H9 (cell line): ENCODE data around the gene SPESP1. TPM values are rescaled to one million over a fixed set of nuclear protein-coding genes. Genes with fewer than 3 reads are reported as not detected.

Source experiments
- DNase-seq: peaks from one replicate; pipeline ENCODE4 v3.0.0-alpha.2; 2017
- H2AFZ ChIP-seq: one replicate; pipeline ENCODE4 v1.6.1; 2013; ENCODE audit warnings: mild to moderate bottlenecking, low read length, control low read depth, moderate library complexity
- H2AK5ac ChIP-seq: 2 replicates; pipeline ENCODE4 v1.6.1; 2013; ENCODE audit warnings: low read length, control low read depth, mixed read lengths; ENCODE audit not compliant: insufficient read length
- H2BK120ac ChIP-seq: one replicate; pipeline ENCODE4 v1.6.1; 2013; ENCODE audit warnings: low read depth, mild to moderate bottlenecking, low read length, control low read depth, inconsistent platforms; ENCODE audit not compliant: poor library complexity, severe bottlenecking
- H2BK12ac ChIP-seq: 2 replicates; pipeline ENCODE4 v1.6.1; 2013; ENCODE audit warnings: low read length, control low read depth, mixed read lengths, low read depth; ENCODE audit not compliant: insufficient read length
- H2BK15ac ChIP-seq: 2 replicates; pipeline ENCODE4 v1.6.1; 2013; ENCODE audit warnings: low read depth, low read length, control low read depth
- H2BK20ac ChIP-seq: one replicate; pipeline ENCODE4 v1.6.1; 2013; ENCODE audit warnings: low read depth, mild to moderate bottlenecking, low read length, control low read depth, inconsistent platforms; ENCODE audit not compliant: poor library complexity, severe bottlenecking
- H2BK5ac ChIP-seq: 2 replicates; pipeline ENCODE4 v1.6.1; 2013; ENCODE audit warnings: low read length, control low read depth, mixed read lengths; ENCODE audit not compliant: insufficient read length
- H3K14ac ChIP-seq: 2 replicates; pipeline ENCODE4 v1.6.1; 2013; ENCODE audit warnings: low read length, control low read depth; ENCODE audit not compliant: insufficient read depth
- H3K18ac ChIP-seq: 2 replicates; pipeline ENCODE4 v1.6.1; 2013; ENCODE audit warnings: low read depth, mild to moderate bottlenecking, mixed read lengths, low read length, control low read depth; ENCODE audit not compliant: insufficient read length
- H3K23ac ChIP-seq: 2 replicates; pipeline ENCODE4 v1.6.1; 2013; ENCODE audit warnings: low read length, control low read depth, mixed read lengths, low read depth; ENCODE audit not compliant: insufficient read length
- H3K23me2 ChIP-seq: 2 replicates; pipeline ENCODE4 v1.6.1; 2013; ENCODE audit warnings: low read depth, mild to moderate bottlenecking, mixed read lengths, low read length, control low read depth; ENCODE audit not compliant: insufficient read length, poor library complexity, severe bottlenecking
- H3K27ac ChIP-seq: 2 replicates; pipeline ENCODE4 v1.5.1; 2013; ENCODE audit warnings: low read length, control low read depth, mixed read lengths, low read depth; ENCODE audit not compliant: insufficient read length
- H3K27me3 ChIP-seq: 2 replicates; pipeline ENCODE4 v1.6.1; 2013; ENCODE audit warnings: low read length, control low read depth, inconsistent platforms; ENCODE audit not compliant: insufficient read depth
- H3K4ac ChIP-seq: 2 replicates; pipeline ENCODE4 v1.6.1; 2013; ENCODE audit warnings: low read depth, mild to moderate bottlenecking, control low read depth, inconsistent platforms, low read length, moderate library complexity
- H3K4me1 ChIP-seq: 2 replicates; pipeline ENCODE4 v1.6.1; 2013; ENCODE audit warnings: low read length, control low read depth, inconsistent platforms; ENCODE audit not compliant: insufficient read depth
- H3K4me2 ChIP-seq: 2 replicates; pipeline ENCODE4 v1.6.1; 2013; ENCODE audit warnings: low read length, control low read depth, mixed read lengths; ENCODE audit not compliant: insufficient read length, insufficient read depth
- H3K56ac ChIP-seq: 2 replicates; pipeline ENCODE4 v1.6.1; 2013; ENCODE audit warnings: low read depth, mild to moderate bottlenecking, mixed read lengths, low read length, control low read depth; ENCODE audit not compliant: insufficient read length
- H3K79me1 ChIP-seq: 2 replicates; pipeline ENCODE4 v1.6.1; 2013; ENCODE audit warnings: low read depth, mild to moderate bottlenecking, moderate library complexity, low read length, control low read depth, inconsistent platforms; ENCODE audit not compliant: insufficient read depth, poor library complexity, severe bottlenecking
- H3K79me2 ChIP-seq: 2 replicates; pipeline ENCODE4 v1.6.1; 2013; ENCODE audit warnings: low read length, control low read depth, inconsistent platforms; ENCODE audit not compliant: insufficient read depth
- H3K9ac ChIP-seq: 2 replicates; pipeline ENCODE4 v1.6.1; 2013; ENCODE audit warnings: low read length, control low read depth, mixed read lengths; ENCODE audit not compliant: insufficient read length; ENCODE audit errors: extremely low read depth
- H3K9me3 ChIP-seq: one replicate; pipeline ENCODE4 v1.6.1; 2013; ENCODE audit warnings: low read depth, low read length, inconsistent platforms; ENCODE audit not compliant: control insufficient read depth
- H3T11ph ChIP-seq: one replicate; pipeline ENCODE4 v1.6.1; 2013; ENCODE audit warnings: mild to moderate bottlenecking, low read length, control low read depth, inconsistent platforms
- H4K20me1 ChIP-seq: one replicate; pipeline ENCODE4 v1.6.1; 2013; ENCODE audit not compliant: control insufficient read depth, insufficient read length, insufficient read depth
- H4K5ac ChIP-seq: 2 replicates; pipeline ENCODE4 v1.6.1; 2013; ENCODE audit warnings: low read depth, mild to moderate bottlenecking, mixed read lengths, low read length, control low read depth; ENCODE audit not compliant: insufficient read length
- H4K8ac ChIP-seq: replicated peaks from 2 replicates; pipeline ENCODE4 v1.6.1; 2013; ENCODE audit warnings: low read length, control low read depth, mixed read lengths, low read depth; ENCODE audit not compliant: insufficient read length
- H4K91ac ChIP-seq: 2 replicates; pipeline ENCODE4 v1.6.1; 2013; ENCODE audit warnings: low read depth, mild to moderate bottlenecking, moderate library complexity, mixed read lengths, low read length, control low read depth; ENCODE audit not compliant: insufficient read length
- H3K27ac Mint-ChIP-seq, 3 experiments: 2 replicates in 2 of 3; 3 replicates in 1 of 3; pipeline ENCODE4 v1.8.0; 2020 to 2021; ENCODE audit warnings: mixed read lengths in 3 of 3, mild to moderate bottlenecking in 1 of 3, moderate library complexity in 1 of 3
- H3K27me3 Mint-ChIP-seq: 2 replicates; pipeline ENCODE4 v1.8.0; 2021; ENCODE audit warnings: low read depth, mild to moderate bottlenecking, moderate library complexity, mixed read lengths
- H3K36me3 Mint-ChIP-seq, 3 experiments: 2 replicates in 2 of 3; 3 replicates in 1 of 3; pipeline ENCODE4 v1.8.0; 2020 to 2021; ENCODE audit warnings: low read depth in 3 of 3, mixed read lengths in 3 of 3; ENCODE audit not compliant: insufficient read depth in 1 of 3
- H3K4me1 Mint-ChIP-seq, 2 experiments: 2 replicates each; pipeline ENCODE4 v1.8.0; 2020; ENCODE audit warnings: mixed read lengths in 2 of 2
- H3K4me3 Mint-ChIP-seq, 2 experiments: 2 replicates in 1 of 2; 3 replicates in 1 of 2; pipeline ENCODE4 v1.8.0; 2020 to 2021; ENCODE audit warnings: mild to moderate bottlenecking in 2 of 2, mixed read lengths in 2 of 2, moderate library complexity in 1 of 2
- H3K9me3 Mint-ChIP-seq, 2 experiments: 2 replicates in 1 of 2; 3 replicates in 1 of 2; pipeline ENCODE4 v1.8.0; 2020; ENCODE audit warnings: mild to moderate bottlenecking in 2 of 2, mixed read lengths in 2 of 2, moderate library complexity in 1 of 2
- WGBS: extraction: QIAGEN DNeasy Blood & Tissue Kit; methylation state at CpG from one replicate; pipeline ENCODE4 v1.1.7; 2013; ENCODE audit warnings: missing lambda C conversion rate, low lambda C conversion rate, mixed read lengths; ENCODE audit not compliant: insufficient read length; ENCODE audit errors: extremely low coverage; 5-methylcytosine and 5-hydroxymethylcytosine counted together
- total RNA-seq: library from RNA; stranded (reverse); gene quantifications from 2 replicates; pipeline ENCODE4 v1.2.1, GENCODE V29; 2021
- TF ChIP-seq, protein P1 (sequence below): fragments of 200-600 bp; sonication (generic); conservative IDR thresholded peaks from 3 replicates; pipeline ENCODE4 v1.8.0; 2021; ENCODE audit warnings: antibody characterized with exemption, mild to moderate bottlenecking

The SPESP1 gene
- total RNA-seq, 1 experiment from 2014 or later, result not detected

GRCh38 chr15:68887819-68888218 lies 42.5 kb upstream of the SPESP1 start:
- no peak overlapping the region for H3K56ac ChIP-seq
- no peak overlapping the region for H2AFZ ChIP-seq
- TF ChIP-seq, protein P1, sequence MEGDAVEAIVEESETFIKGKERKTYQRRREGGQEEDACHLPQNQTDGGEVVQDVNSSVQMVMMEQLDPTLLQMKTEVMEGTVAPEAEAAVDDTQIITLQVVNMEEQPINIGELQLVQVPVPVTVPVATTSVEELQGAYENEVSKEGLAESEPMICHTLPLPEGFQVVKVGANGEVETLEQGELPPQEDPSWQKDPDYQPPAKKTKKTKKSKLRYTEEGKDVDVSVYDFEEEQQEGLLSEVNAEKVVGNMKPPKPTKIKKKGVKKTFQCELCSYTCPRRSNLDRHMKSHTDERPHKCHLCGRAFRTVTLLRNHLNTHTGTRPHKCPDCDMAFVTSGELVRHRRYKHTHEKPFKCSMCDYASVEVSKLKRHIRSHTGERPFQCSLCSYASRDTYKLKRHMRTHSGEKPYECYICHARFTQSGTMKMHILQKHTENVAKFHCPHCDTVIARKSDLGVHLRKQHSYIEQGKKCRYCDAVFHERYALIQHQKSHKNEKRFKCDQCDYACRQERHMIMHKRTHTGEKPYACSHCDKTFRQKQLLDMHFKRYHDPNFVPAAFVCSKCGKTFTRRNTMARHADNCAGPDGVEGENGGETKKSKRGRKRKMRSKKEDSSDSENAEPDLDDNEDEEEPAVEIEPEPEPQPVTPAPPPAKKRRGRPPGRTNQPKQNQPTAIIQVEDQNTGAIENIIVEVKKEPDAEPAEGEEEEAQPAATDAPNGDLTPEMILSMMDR, result no peak
- H2AK5ac ChIP-seq, result no peak overlapping the region
- Mint-ChIP-seq H3K36me3 (no peaks in the 10 kb centered on the region), H3K4me1 (peaks cover 8 to 10% of the 10 kb centered on the region in 2 experiments), H3K4me3 (no peak overlapping the region), H3K9me3 (no peaks in the 10 kb centered on the region), H3K27me3 (peaks cover 3% of the 10 kb centered on the region), H3K27ac (no peak overlapping the region)
- H3K79me1 ChIP-seq, result no peaks in the 10 kb centered on the region
- no CpG with 5 or more reads among the region's 8 CpGs for whole genome bisulfite sequencing
- H3K18ac ChIP-seq, result no peak overlapping the region
- H4K20me1 ChIP-seq, result no peaks in the 10 kb centered on the region
- H3K4me1 ChIP-seq, result no peaks in the 10 kb centered on the region
- H2BK20ac ChIP-seq, result no peak overlapping the region
- no peak overlapping the region for H2BK15ac ChIP-seq
- H3K14ac ChIP-seq, result no peak overlapping the region
- H4K91ac ChIP-seq, result no peak overlapping the region
- no peak overlapping the region for H3K27ac ChIP-seq
- H2BK12ac ChIP-seq, result no peak overlapping the region
- no peak overlapping the region for H3K9ac ChIP-seq
- no peak overlapping the region for H2BK120ac ChIP-seq
- no peak overlapping the region for H4K8ac ChIP-seq
- no peak overlapping the region for H2BK5ac ChIP-seq
- H3K27me3 ChIP-seq, result no peaks in the 10 kb centered on the region
- no peak overlapping the region for H3K23ac ChIP-seq
- DNase-seq, result no peak
- H3K79me2 ChIP-seq, result no peaks in the 10 kb centered on the region
- no peak overlapping the region for H4K5ac ChIP-seq
- no peaks in the 10 kb centered on the region for H3K23me2 ChIP-seq
- H3K9me3 ChIP-seq, result no peaks in the 10 kb centered on the region
- H3T11ph ChIP-seq, result no peak overlapping the region
- H3K4me2 ChIP-seq, result no peak overlapping the region
- no peak overlapping the region for H3K4ac ChIP-seq
